ENCODE measurements around the gene HMGN1. TPM values are rescaled to one million over a fixed set of nuclear protein-coding genes. Genes with fewer than 3 reads are reported as not detected.
"Not testable (repeated sequence)": the region's sequence is repeated elsewhere in the genome, so short reads cannot be mapped to it uniquely, and the experiment has no call there.

Gene HMGN1
- total and polyA plus RNA-seq, 8 donors: 161 to 700 (median 674) TPM

DNA sequence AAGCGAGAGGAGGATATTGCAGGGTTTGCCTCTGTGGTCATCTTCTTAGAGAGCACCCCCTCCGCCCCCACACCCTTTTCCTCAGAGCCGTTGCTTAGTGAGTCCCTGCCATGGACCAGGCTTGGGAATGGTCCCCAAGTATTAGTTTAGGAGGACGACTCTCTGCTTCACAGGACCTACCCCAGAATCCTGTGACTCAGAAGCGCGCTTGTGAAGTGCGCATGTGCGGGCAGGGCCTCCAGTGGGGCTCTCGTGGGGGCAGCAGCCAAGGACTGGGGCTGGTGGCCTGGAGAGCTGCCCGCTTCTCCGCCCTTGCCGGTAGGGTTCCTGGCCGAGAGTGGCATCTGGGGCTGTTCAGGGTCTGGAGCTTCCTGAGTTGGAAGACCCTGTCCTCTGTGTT is 37.3 kb upstream of the HMGN1 start:
- Histone ChIP-seq H3K27me3 (no peaks in the 10 kb centered on the region), H3K36me3 (peaks cover 0 to 5% of the 10 kb centered on the region in 2 donors), H3K27ac (peak overlapping the region; percentile 49 to 69), H3K4me3 (peak overlapping the region in 1 of 2 donors; percentile 30), H3K9me3 (no peaks in the 10 kb centered on the region), H3K4me1 (peaks cover 8 to 46% of the 10 kb centered on the region in 2 donors)
- TF ChIP-seq, protein P1, sequence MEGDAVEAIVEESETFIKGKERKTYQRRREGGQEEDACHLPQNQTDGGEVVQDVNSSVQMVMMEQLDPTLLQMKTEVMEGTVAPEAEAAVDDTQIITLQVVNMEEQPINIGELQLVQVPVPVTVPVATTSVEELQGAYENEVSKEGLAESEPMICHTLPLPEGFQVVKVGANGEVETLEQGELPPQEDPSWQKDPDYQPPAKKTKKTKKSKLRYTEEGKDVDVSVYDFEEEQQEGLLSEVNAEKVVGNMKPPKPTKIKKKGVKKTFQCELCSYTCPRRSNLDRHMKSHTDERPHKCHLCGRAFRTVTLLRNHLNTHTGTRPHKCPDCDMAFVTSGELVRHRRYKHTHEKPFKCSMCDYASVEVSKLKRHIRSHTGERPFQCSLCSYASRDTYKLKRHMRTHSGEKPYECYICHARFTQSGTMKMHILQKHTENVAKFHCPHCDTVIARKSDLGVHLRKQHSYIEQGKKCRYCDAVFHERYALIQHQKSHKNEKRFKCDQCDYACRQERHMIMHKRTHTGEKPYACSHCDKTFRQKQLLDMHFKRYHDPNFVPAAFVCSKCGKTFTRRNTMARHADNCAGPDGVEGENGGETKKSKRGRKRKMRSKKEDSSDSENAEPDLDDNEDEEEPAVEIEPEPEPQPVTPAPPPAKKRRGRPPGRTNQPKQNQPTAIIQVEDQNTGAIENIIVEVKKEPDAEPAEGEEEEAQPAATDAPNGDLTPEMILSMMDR (IDR thresholded peaks at IDR 0.05): no peak
- DNase-seq: peak in 2 of 4 donors; percentile 37 to 80
- intact Hi-C loops (cut with DNase I): no loop called here
- peak; percentile 6 for ATAC-seq

DNA sequence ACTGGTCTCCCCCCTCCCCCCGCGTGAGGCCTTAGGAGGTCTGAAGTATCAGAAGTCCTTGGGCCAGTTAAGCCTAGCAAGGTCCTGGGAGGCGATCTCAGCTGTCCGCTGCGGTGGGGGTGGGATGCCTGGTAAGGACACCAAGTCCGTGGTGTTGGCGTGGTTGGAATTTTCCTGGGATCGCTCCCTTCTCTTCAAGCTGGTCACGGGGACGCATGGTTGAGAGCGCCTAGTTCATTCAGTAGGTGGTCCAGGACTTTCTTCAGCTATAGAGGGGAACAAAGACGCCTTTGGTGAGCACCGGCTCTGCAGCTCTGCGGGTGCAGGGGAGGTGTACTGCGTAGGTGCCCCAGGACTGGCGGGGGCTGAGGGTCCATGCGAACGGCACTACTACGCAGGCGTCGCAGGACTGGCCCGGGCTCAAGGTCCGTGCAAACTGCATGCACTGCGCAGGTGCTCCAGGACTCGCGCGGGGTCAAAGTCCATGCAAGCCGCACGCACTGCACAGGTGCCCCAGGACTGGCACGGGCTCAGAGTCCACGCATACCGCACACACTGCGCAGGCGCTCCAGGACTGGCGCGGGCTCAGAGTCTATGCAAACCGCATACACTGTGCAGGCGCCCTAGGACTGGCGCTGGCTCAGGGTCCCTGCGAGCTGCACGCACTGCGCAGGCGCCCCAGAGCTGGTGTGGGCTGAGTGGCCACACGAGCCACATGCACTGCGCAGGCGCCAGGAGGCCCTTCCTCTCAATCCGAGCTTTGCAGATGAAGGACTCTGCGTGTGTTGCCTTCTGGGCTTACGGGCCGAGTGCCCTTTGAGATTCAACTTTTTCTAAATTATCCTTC is 36.6 kb upstream of the HMGN1 start:
- ATAC-seq: peak; percentile 71
- intact Hi-C loops (cut with DNase I): no loop called here
- Histone ChIP-seq H3K4me1 (peaks cover 8 to 52% of the 10 kb centered on the region in 2 donors), H3K27me3 (no peaks in the 10 kb centered on the region), H3K4me3 (peak overlapping the region; percentile 25 to 30), H3K9me3 (no peaks in the 10 kb centered on the region), H3K36me3 (no peaks in the 10 kb centered on the region), H3K27ac (peak overlapping the region; percentile 49 to 69)
- DNase-seq: peak; percentile 62 to 92 (median 89)
- TF ChIP-seq, protein P1 (IDR thresholded peaks at IDR 0.05): no peak

DNA sequence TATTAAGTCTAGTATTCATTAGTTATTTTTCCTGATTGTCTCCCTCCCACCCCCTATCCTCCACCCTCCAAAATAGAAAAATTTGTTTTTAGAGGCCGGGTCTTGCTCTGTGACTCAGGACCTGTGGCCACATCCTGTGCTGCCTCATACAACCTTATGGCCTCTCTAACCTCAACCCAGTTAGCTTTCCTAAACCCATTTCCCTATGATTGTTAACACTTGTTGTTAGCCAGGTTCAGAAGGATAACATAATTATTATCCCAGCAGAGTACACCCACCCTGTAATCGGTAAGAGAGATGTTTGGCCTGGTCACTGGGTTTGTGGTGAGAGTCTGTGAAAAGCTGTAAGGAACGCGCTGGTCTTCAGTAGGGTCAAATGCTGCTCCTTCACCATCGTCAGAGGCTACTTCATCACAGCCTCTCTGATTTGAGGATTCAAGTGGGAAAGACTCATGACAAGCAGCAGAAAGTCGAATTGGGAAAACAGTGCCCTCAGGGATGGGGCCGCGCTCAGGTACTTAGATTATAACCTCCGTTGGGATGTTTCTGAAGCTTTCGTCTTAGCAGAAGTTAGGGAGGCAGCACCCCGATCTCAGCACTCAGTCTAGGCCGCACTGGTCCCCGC is 35.9 kb upstream of the HMGN1 start:
- Histone ChIP-seq H3K27ac (no peak overlapping the region), H3K4me1 (peaks cover 8 to 54% of the 10 kb centered on the region in 2 donors), H3K27me3 (no peaks in the 10 kb centered on the region), H3K9me3 (no peaks in the 10 kb centered on the region), H3K36me3 (no peaks in the 10 kb centered on the region), H3K4me3 (no peak overlapping the region)
- TF ChIP-seq, protein P1 (IDR thresholded peaks at IDR 0.05): no peak
- intact Hi-C loops (cut with DNase I): no loop called here
- DNase-seq (no peak), ATAC-seq (no peak)

DNA sequence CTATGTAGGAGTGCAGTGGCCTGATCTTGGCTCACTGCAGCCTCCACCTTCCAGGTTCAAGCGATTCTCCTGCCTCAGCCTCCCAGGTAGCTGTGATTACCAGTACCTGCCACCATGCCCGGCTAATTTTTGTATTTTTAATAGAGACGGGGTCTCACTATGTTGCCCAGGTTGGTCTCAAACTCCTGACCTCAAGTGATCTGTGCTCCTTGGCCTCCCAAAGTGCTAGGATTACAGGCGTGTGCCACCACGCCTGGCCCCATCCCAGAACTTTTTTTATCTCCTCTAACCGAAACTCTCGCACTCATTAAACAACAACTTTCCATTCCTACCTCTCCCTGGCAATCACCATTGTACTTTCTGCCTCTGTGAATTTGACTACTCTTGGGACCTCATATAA is 33.2 kb upstream of the HMGN1 start:
- H3K27me3 ChIP-seq; H3K4me3 ChIP-seq; H3K9me3 ChIP-seq; intact Hi-C loops (cut with DNase I); DNase-seq; H3K36me3 ChIP-seq; ATAC-seq; H3K27ac ChIP-seq: not testable (repeated sequence)
- peaks cover 4 to 37% of the 10 kb centered on the region in 2 donors for H3K4me1 ChIP-seq

DNA sequence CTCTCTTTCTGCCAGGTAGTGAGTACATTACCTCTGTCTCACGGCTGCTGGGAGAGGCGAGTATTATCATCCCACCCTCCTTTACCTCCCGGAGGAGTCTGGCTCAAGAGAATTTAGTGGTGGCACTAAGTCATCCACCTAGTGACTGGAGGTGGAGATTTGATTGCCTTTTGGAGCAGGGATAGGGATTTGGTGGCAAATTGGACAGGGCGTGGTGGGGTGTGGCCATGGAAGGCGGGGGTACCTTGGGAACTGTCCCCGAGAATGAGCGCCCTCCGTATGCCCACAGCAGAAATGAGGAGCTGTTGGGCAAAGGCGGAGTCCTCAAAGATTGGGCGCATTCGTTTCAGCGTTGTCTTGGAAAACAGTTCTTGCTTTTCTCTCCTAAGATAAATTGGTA is 32.1 kb upstream of the HMGN1 start:
- TF ChIP-seq, protein P1 (IDR thresholded peaks at IDR 0.05): no peak
- Histone ChIP-seq H3K27ac (peak overlapping the region; percentile 86 to 93), H3K27me3 (no peaks in the 10 kb centered on the region), H3K4me1 (peaks cover 0 to 31% of the 10 kb centered on the region in 2 donors), H3K4me3 (peak overlapping the region; percentile 65 to 78), H3K36me3 (no peaks in the 10 kb centered on the region), H3K9me3 (no peaks in the 10 kb centered on the region)
- ATAC-seq: no peak
- intact Hi-C loops (cut with DNase I): no loop called here
- no peak for DNase-seq
